ENCODE data around the gene MMP14. TPM values are rescaled to one million over a fixed set of nuclear protein-coding genes. Genes with fewer than 3 reads are reported as not detected.

MMP14 gene
- total and polyA plus RNA-seq, 2 of the 13 experiments (the other 11 are each of a cell fraction or from before 2014, with no cell fraction given), result 5.2 to 9.8 TPM

DNA sequence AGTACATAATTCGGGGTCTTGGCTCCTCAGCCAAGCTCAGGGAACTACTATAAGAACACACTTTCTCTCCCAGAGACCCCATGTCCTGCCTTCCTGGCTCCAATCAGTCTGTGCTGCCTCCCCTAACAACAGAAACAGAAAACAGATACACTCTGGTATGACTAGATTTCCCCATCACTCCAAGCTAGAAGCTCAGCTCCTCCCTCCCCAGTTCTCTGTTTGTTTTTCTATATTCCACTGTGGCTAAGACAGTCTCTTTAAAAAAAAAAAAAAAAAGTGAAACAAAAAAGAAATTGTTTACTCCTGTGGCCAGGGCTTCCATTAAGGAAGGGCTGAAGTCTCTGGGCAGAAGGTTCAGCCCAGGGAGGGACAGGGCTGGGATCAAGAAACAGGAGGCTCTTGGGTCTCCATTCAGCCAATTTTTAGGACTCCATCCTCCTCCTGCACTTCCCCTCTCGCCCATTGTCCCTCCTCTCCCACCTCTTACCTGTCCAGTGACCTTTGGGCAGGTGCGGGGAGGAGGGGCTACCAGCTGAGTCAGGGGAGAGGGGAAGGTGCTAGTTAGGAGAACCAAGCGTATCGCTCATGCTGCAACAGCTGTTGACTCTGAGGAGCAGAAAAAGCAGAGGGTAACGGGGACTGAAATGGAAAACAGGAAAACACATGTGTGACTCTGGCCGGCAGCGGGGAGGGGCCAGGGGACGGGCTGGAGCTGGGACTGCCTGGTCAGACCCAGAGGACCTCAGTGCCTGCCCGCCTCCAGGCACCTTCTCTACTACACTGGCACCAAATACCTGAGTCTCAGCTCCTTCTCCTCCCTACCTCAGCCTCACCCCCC lies 17.0 kb upstream of the MMP14 start (continued):
- TF ChIP-seq ZNF432 (CRISPR knock-in tag; IDR thresholded peaks at IDR 0.05; ENCODE audit: borderline replicate concordance) (no peak), KAT2B (IDR thresholded peaks at IDR 0.05; ENCODE audit: borderline replicate concordance, low read depth, low read length) (no peak), EED (CRISPR knock-in tag; IDR thresholded peaks at IDR 0.05) (no peak), MTERF4 (CRISPR knock-in tag; IDR thresholded peaks at IDR 0.05) (no peak), ZNF614 (CRISPR knock-in tag; IDR thresholded peaks at IDR 0.05; ENCODE audit: borderline replicate concordance) (0 out of 2 replicates have a peak, but pooled peaks have one; percentile 22), PLRG1 (conservative IDR thresholded peaks at IDR 0.05) (no peak), ELF3 (CRISPR knock-in tag; IDR thresholded peaks at IDR 0.05) (0 out of 2 replicates have a peak, but pooled peaks have one; percentile 24), MAZ (IDR thresholded peaks at IDR 0.05; ENCODE audit: borderline replicate concordance, low read depth, low read length) (no peak; the same call in 1 of the 2 replicates), MAZ (CRISPR knock-in tag; IDR thresholded peaks at IDR 0.05; ENCODE audit: low read depth) (no peak), LRRFIP1 (CRISPR knock-in tag; conservative IDR thresholded peaks at IDR 0.05) (no peak), SRSF1 (optimal IDR thresholded peaks at IDR 0.05; ENCODE audit: low read depth, low read length) (no peak), AHDC1 (CRISPR knock-in tag; IDR thresholded peaks at IDR 0.05; ENCODE audit: borderline replicate concordance) (no peak; the same call in 1 of the 2 replicates), CSRNP2 (CRISPR knock-in tag; conservative IDR thresholded peaks at IDR 0.05; ENCODE audit: low read depth) (no peak), ZNF503 (CRISPR knock-in tag; IDR thresholded peaks at IDR 0.05) (no peak), ZNF431 (CRISPR knock-in tag; IDR thresholded peaks at IDR 0.05; ENCODE audit: borderline replicate concordance, low read depth) (no peak; the same call in 1 of the 2 replicates)
